HEK293 (cell line): Measurements from ENCODE around the gene EML1.

ENCODE experiments used
- FEZF1 ChIP-seq: fragments of 450-650 bp; formaldehyde crosslinking; IDR thresholded peaks from 2 replicates; pipeline ENCODE4 v1.5.1; 2016; ENCODE audit warnings: missing biosample characterization, missing genetic modification characterization
- GLI2 ChIP-seq: fragments of 450-650 bp; formaldehyde crosslinking; IDR thresholded peaks from 2 replicates; pipeline ENCODE4; 2017; ENCODE audit warnings: missing biosample characterization, missing genetic modification characterization, low read depth, borderline replicate concordance
- IKZF3 ChIP-seq: fragments of 450-650 bp; IDR thresholded peaks from 2 replicates; pipeline ENCODE4 v1.5.0; 2018; ENCODE audit warnings: missing biosample characterization, mild to moderate bottlenecking, missing genetic modification characterization, moderate library complexity
- MZF1 ChIP-seq: fragments of 450-650 bp; formaldehyde crosslinking; IDR thresholded peaks from 2 replicates; pipeline ENCODE4 v1.5.1; 2017; ENCODE audit warnings: missing biosample characterization, missing genetic modification characterization, borderline replicate concordance
- ZBTB11 ChIP-seq: fragments of 450-650 bp; formaldehyde crosslinking; conservative IDR thresholded peaks from 2 replicates; pipeline ENCODE4 v1.5.1; 2016; ENCODE audit warnings: low read depth, missing biosample characterization, missing genetic modification characterization
- ZFP69B ChIP-seq: fragments of 450-650 bp; formaldehyde crosslinking; IDR thresholded peaks from 2 replicates; pipeline ENCODE4 v1.5.1; 2016; ENCODE audit warnings: missing biosample characterization, missing genetic modification characterization
- ZNF121 ChIP-seq: fragments of 450-650 bp; formaldehyde crosslinking; IDR thresholded peaks from 2 replicates; pipeline ENCODE4 v1.5.1; 2016; ENCODE audit warnings: missing biosample characterization, missing genetic modification characterization
- ZNF148 ChIP-seq: fragments of 450-650 bp; formaldehyde crosslinking; IDR thresholded peaks from 2 replicates; pipeline ENCODE4 v1.5.0; 2017; ENCODE audit warnings: missing biosample characterization, missing genetic modification characterization, borderline replicate concordance
- ZNF266 ChIP-seq: fragments of 450-650 bp; formaldehyde crosslinking; IDR thresholded peaks from 2 replicates; pipeline ENCODE4 v1.5.1; 2016; ENCODE audit warnings: missing biosample characterization, missing genetic modification characterization, low read depth
- ZNF324 ChIP-seq: fragments of 450-650 bp; formaldehyde crosslinking; IDR thresholded peaks from 2 replicates; pipeline ENCODE4 v1.5.1; 2016; ENCODE audit warnings: missing biosample characterization, missing genetic modification characterization
- ZNF335 ChIP-seq: fragments of 450-650 bp; formaldehyde crosslinking; conservative IDR thresholded peaks from 2 replicates; pipeline ENCODE4 v1.5.1; 2016; ENCODE audit warnings: missing biosample characterization, missing genetic modification characterization
- ZNF341 ChIP-seq: fragments of 450-650 bp; formaldehyde crosslinking; IDR thresholded peaks from 2 replicates; pipeline ENCODE4; 2016; ENCODE audit warnings: low read depth, missing biosample characterization, missing genetic modification characterization
- ZNF423 ChIP-seq: fragments of 450-650 bp; formaldehyde crosslinking; IDR thresholded peaks from 2 replicates; pipeline ENCODE4 v1.5.1; 2016; ENCODE audit warnings: missing biosample characterization, missing genetic modification characterization
- ZNF501 ChIP-seq: fragments of 450-650 bp; formaldehyde crosslinking; IDR thresholded peaks from 2 replicates; pipeline ENCODE4 v1.5.1; 2016; ENCODE audit warnings: missing biosample characterization, missing genetic modification characterization
- ZNF510 ChIP-seq: fragments of 450-650 bp; formaldehyde crosslinking; IDR thresholded peaks from 2 replicates; pipeline ENCODE4 v1.5.1; 2018; ENCODE audit warnings: mild to moderate bottlenecking, missing genetic modification characterization, missing biosample characterization; ENCODE audit not compliant: insufficient replicate concordance
- ZNF529 ChIP-seq: fragments of 450-650 bp; formaldehyde crosslinking; IDR thresholded peaks from 2 replicates; pipeline ENCODE4 v1.5.1; 2017; ENCODE audit warnings: missing genetic modification characterization, missing biosample characterization; ENCODE audit not compliant: insufficient replicate concordance
- ZNF544 ChIP-seq: fragments of 450-650 bp; formaldehyde crosslinking; IDR thresholded peaks from 2 replicates; pipeline ENCODE4 v1.5.0; 2017; ENCODE audit warnings: missing biosample characterization, missing genetic modification characterization
- ZNF585B ChIP-seq: fragments of 450-650 bp; formaldehyde crosslinking; IDR thresholded peaks from 2 replicates; pipeline ENCODE4 v1.5.1; 2016; ENCODE audit warnings: missing biosample characterization, missing genetic modification characterization
- ZNF621 ChIP-seq: fragments of 450-650 bp; formaldehyde crosslinking; IDR thresholded peaks from 2 replicates; pipeline ENCODE4 v1.5.1; 2017; ENCODE audit warnings: missing biosample characterization, missing genetic modification characterization
- ZNF624 ChIP-seq: fragments of 450-650 bp; formaldehyde crosslinking; IDR thresholded peaks from 2 replicates; pipeline ENCODE4 v1.5.1; 2017; ENCODE audit warnings: missing biosample characterization, missing genetic modification characterization
- ZNF664 ChIP-seq: fragments of 450-650 bp; formaldehyde crosslinking; IDR thresholded peaks from 2 replicates; pipeline ENCODE4 v1.5.1; 2016; ENCODE audit warnings: missing biosample characterization, missing genetic modification characterization
- ZNF701 ChIP-seq: fragments of 450-650 bp; formaldehyde crosslinking; IDR thresholded peaks from 2 replicates; pipeline ENCODE4 v1.5.1; 2016; ENCODE audit warnings: missing biosample characterization, missing genetic modification characterization
- ZNF785 ChIP-seq: fragments of 450-650 bp; formaldehyde crosslinking; IDR thresholded peaks from 2 replicates; pipeline ENCODE4 v1.5.1; 2016; ENCODE audit warnings: missing biosample characterization, missing genetic modification characterization
- ZXDB ChIP-seq: fragments of 450-650 bp; formaldehyde crosslinking; IDR thresholded peaks from 2 replicates; pipeline ENCODE4 v1.5.1; 2016; ENCODE audit warnings: missing biosample characterization, missing genetic modification characterization
- TF ChIP-seq, protein P1 (sequence below): fragments of 450-650 bp; formaldehyde crosslinking; IDR thresholded peaks from 2 replicates; pipeline ENCODE4 v1.5.1; 2016; ENCODE audit warnings: missing biosample characterization, missing genetic modification characterization
- TF ChIP-seq, protein P2 (sequence below): fragments of 450-650 bp; formaldehyde crosslinking; IDR thresholded peaks from 2 replicates; pipeline ENCODE4 v1.5.1; 2016; ENCODE audit warnings: missing biosample characterization, missing genetic modification characterization

EML1 gene

GRCh38 chr14:99976021-99976420 is 182.8 kb downstream of the EML1 start (continued):
- TF ChIP-seq ZNF148 = no peak
- peak; percentile 60 for TF ChIP-seq ZXDB (tag by site-specific recombination)
- peak; percentile 49 for TF ChIP-seq ZNF510 (tag by site-specific recombination)
- TF ChIP-seq ZNF624 (tag by site-specific recombination) = no peak
- no peak for TF ChIP-seq ZNF701 (tag by site-specific recombination)
- TF ChIP-seq MZF1 (tag by site-specific recombination) = no peak; the same call in 1 of the 2 replicates
- TF ChIP-seq GLI2 (tag by site-specific recombination) = no peak; the same call in 1 of the 2 replicates
- TF ChIP-seq, protein P1, sequence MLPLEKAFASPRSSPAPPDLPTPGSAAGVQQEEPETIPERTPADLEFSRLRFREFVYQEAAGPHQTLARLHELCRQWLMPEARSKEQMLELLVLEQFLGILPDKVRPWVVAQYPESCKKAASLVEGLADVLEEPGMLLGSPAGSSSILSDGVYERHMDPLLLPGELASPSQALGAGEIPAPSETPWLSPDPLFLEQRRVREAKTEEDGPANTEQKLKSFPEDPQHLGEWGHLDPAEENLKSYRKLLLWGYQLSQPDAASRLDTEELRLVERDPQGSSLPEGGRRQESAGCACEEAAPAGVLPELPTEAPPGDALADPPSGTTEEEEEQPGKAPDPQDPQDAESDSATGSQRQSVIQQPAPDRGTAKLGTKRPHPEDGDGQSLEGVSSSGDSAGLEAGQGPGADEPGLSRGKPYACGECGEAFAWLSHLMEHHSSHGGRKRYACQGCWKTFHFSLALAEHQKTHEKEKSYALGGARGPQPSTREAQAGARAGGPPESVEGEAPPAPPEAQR (tag by site-specific recombination) = no peak
- TF ChIP-seq IKZF3 = no peak
- peak; percentile 69 for TF ChIP-seq ZNF121 (tag by site-specific recombination)
- no peak for TF ChIP-seq ZNF544 (tag by site-specific recombination)
- 0 out of 2 replicates have a peak, but pooled peaks have one; percentile 27 for TF ChIP-seq ZNF341 (tag by site-specific recombination)
- TF ChIP-seq ZNF423 (tag by site-specific recombination) = no peak
- TF ChIP-seq ZNF529 (tag by site-specific recombination) = peak; percentile 72
- TF ChIP-seq ZNF324 (tag by site-specific recombination) = no peak
- TF ChIP-seq ZNF585B (tag by site-specific recombination) = no peak
- TF ChIP-seq ZFP69B (tag by site-specific recombination) = no peak
- TF ChIP-seq ZNF785 (tag by site-specific recombination) = no peak
- no peak for TF ChIP-seq ZNF621
- peak; percentile 71 for TF ChIP-seq ZBTB11 (tag by site-specific recombination)
- TF ChIP-seq ZNF501 (tag by site-specific recombination) = peak; percentile 60; the same call in 1 of the 2 replicates
- peak; percentile 43; the same call in 1 of the 2 replicates for TF ChIP-seq ZNF664 (tag by site-specific recombination)
- no peak for TF ChIP-seq FEZF1 (tag by site-specific recombination)
- TF ChIP-seq ZNF266 = peak; percentile 34; the same call in 1 of the 2 replicates
- TF ChIP-seq, protein P2, sequence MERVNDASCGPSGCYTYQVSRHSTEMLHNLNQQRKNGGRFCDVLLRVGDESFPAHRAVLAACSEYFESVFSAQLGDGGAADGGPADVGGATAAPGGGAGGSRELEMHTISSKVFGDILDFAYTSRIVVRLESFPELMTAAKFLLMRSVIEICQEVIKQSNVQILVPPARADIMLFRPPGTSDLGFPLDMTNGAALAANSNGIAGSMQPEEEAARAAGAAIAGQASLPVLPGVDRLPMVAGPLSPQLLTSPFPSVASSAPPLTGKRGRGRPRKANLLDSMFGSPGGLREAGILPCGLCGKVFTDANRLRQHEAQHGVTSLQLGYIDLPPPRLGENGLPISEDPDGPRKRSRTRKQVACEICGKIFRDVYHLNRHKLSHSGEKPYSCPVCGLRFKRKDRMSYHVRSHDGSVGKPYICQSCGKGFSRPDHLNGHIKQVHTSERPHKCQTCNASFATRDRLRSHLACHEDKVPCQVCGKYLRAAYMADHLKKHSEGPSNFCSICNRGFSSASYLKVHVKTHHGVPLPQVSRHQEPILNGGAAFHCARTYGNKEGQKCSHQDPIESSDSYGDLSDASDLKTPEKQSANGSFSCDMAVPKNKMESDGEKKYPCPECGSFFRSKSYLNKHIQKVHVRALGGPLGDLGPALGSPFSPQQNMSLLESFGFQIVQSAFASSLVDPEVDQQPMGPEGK = no peak
- TF ChIP-seq ZNF335 = no peak
